Caco-2 (cell line): ENCODE measurements around the gene PPP1R9B. TPM values are rescaled to one million over a fixed set of nuclear protein-coding genes. Genes with fewer than 3 reads are reported as not detected.

Experiments used
- total RNA-seq: library from RNA; stranded (reverse); gene quantifications from 2 replicates; pipeline ENCODE4 v1.2.3, GENCODE V29; 2022

The PPP1R9B gene
- total RNA-seq, 1 experiment from 2014 or later: 74.8 TPM

Other genes with a start within 250 kb of the PPP1R9B start
- gene DLX4, start 181.5 kb downstream of the PPP1R9B start, total RNA-seq: 27.0 and 33.1 TPM in 2 replicates
- 3.9 and 4.9 TPM in 2 replicates for gene DLX3, start 155.5 kb downstream of the PPP1R9B start, total RNA-seq
- 10.4 and 14.7 TPM in 2 replicates for gene ITGA3, start 94.6 kb downstream of the PPP1R9B start, total RNA-seq
- 10.5 and 15.2 TPM in 2 replicates for gene PDK2, start 55.3 kb downstream of the PPP1R9B start, total RNA-seq
- 2.2 and 3.4 TPM in 2 replicates for gene SAMD14, start 20.5 kb downstream of the PPP1R9B start, total RNA-seq
- gene SGCA, start 15.3 kb upstream of the PPP1R9B start, total RNA-seq: not detected in 2 replicates
- gene COL1A1, start 51.0 kb upstream of the PPP1R9B start, total RNA-seq: 23.4 and 27.3 TPM in 2 replicates
- 14.6 and 14.8 TPM in 2 replicates for gene TMEM92, start 123.8 kb upstream of the PPP1R9B start, total RNA-seq
- 72.9 and 75.8 TPM in 2 replicates for gene XYLT2, start 195.4 kb upstream of the PPP1R9B start, total RNA-seq
- gene MRPL27, start 222.5 kb upstream of the PPP1R9B start, total RNA-seq: 196 and 203 TPM in 2 replicates
- gene EME1, start 222.6 kb upstream of the PPP1R9B start, total RNA-seq: 43.5 and 48.5 TPM in 2 replicates
- 324 and 336 TPM in 2 replicates for gene LRRC59, start 246.8 kb upstream of the PPP1R9B start, total RNA-seq